Karpas-422 (cell line): ENCODE measurements around the gene SRSF6. TPM values are rescaled to one million over a fixed set of nuclear protein-coding genes. Genes with fewer than 3 reads are reported as not detected.
"Not testable (repeated sequence)": the region's sequence is repeated elsewhere in the genome, so short reads cannot be mapped to it uniquely, and the experiment has no call there.

Experiments used
- DNase-seq: peaks from one replicate; pipeline ENCODE4 v3.0.0-alpha.2; 2015
- H2AFZ ChIP-seq: fragments of 200-600 bp; sonication (generic); 2 replicates; pipeline ENCODE4 v1.6.1; 2014; ENCODE audit warnings: antibody characterized with exemption, low read length, mixed read lengths
- H3K27ac ChIP-seq: fragments of 200-600 bp; sonication (generic); 2 replicates; pipeline ENCODE4 v1.5.1; 2014; ENCODE audit warnings: mild to moderate bottlenecking, low read length, moderate library complexity
- H3K27me3 ChIP-seq: fragments of 200-600 bp; sonication (generic); 2 replicates; pipeline ENCODE4 v1.6.1; 2014; ENCODE audit warnings: low read length, mixed read lengths
- H3K36me3 ChIP-seq: fragments of 200-600 bp; sonication (generic); 2 replicates; pipeline ENCODE4 v1.6.1; 2014; ENCODE audit warnings: low read length, mixed read lengths; ENCODE audit not compliant: insufficient read depth
- H3K4me1 ChIP-seq: fragments of 200-600 bp; sonication (generic); 2 replicates; pipeline ENCODE4 v1.6.1; 2014; ENCODE audit warnings: mild to moderate bottlenecking, low read length, mixed read lengths
- H3K4me2 ChIP-seq: fragments of 200-600 bp; sonication (generic); 2 replicates; pipeline ENCODE4 v1.6.1; 2014; ENCODE audit warnings: low read length, low read depth, mild to moderate bottlenecking; ENCODE audit not compliant: poor library complexity, severe bottlenecking
- H3K4me3 ChIP-seq: fragments of 200-600 bp; sonication (generic); 2 replicates; pipeline ENCODE4 v1.5.1; 2014; ENCODE audit warnings: mild to moderate bottlenecking, antibody characterized with exemption, low read length, mixed read lengths
- H3K79me2 ChIP-seq: fragments of 200-600 bp; sonication (generic); 2 replicates; pipeline ENCODE4 v1.6.1; 2014; ENCODE audit warnings: mild to moderate bottlenecking, low read length, mixed read lengths
- H3K9ac ChIP-seq: fragments of 200-600 bp; sonication (generic); 2 replicates; pipeline ENCODE4 v1.6.0; 2014; ENCODE audit warnings: low read length
- H3K9me2 ChIP-seq: fragments of 200-600 bp; sonication (generic), shearing (Covaris generic); replicated peaks from 2 replicates; pipeline ENCODE4 v1.6.0; 2014; ENCODE audit warnings: mild to moderate bottlenecking, low read length, moderate library complexity; ENCODE audit not compliant: insufficient read depth
- H3K9me3 ChIP-seq: fragments of 300-700, 200-600 bp; sonication (generic); 2 replicates; pipeline ENCODE4 v1.6.1; 2014; ENCODE audit warnings: low read length, mixed read lengths
- H4K20me1 ChIP-seq: fragments of 200-600 bp; sonication (generic); 2 replicates; pipeline ENCODE4 v1.6.1; 2014; ENCODE audit warnings: mild to moderate bottlenecking, antibody characterized with exemption, low read length, low read depth; ENCODE audit not compliant: insufficient read depth
- total RNA-seq: library from RNA; depleted of rRNA; stranded (reverse); fragments of >200 nt; shearing (Covaris generic); gene quantifications from 2 replicates; pipeline ENCODE4 v1.2.3, GENCODE V29; 2014; ENCODE audit warnings: low replicate concordance

The SRSF6 gene
- total RNA-seq, 1 experiment from 2014 or later: 69.9 TPM

- Histone ChIP-seq H3K36me3 (no peaks in the 10 kb centered on the region), H2AFZ (no peak overlapping the region), H3K4me1 (peaks cover 24% of the 10 kb centered on the region), H4K20me1 (no peaks in the 10 kb centered on the region), H3K9me2 (no peaks in the 10 kb centered on the region), H3K79me2 (no peaks in the 10 kb centered on the region), H3K4me2 (no peak overlapping the region), H3K9me3 (no peaks in the 10 kb centered on the region), H3K27me3 (no peaks in the 10 kb centered on the region), H3K9ac (no peak overlapping the region), H3K27ac (no peak overlapping the region), H3K4me3 (no peak overlapping the region)
- no peak for DNase-seq
Measured at GRCh38 chr20:43442282-43442880, 15.3 kb upstream of the SRSF6 start.

- H3K4me3 ChIP-seq: no peak overlapping the region
- H3K9me2 ChIP-seq: no peaks in the 10 kb centered on the region
- no peaks in the 10 kb centered on the region for H3K9me3 ChIP-seq
- H3K4me2 ChIP-seq: no peak overlapping the region
- no peak overlapping the region for H2AFZ ChIP-seq
- no peak for DNase-seq
- no peaks in the 10 kb centered on the region for H3K36me3 ChIP-seq
- no peaks in the 10 kb centered on the region for H4K20me1 ChIP-seq
- no peak overlapping the region for H3K9ac ChIP-seq
- H3K27me3 ChIP-seq: no peaks in the 10 kb centered on the region
- H3K4me1 ChIP-seq: peaks cover 9% of the 10 kb centered on the region
- H3K79me2 ChIP-seq: no peaks in the 10 kb centered on the region
- H3K27ac ChIP-seq: no peak overlapping the region
Measured at GRCh38 chr20:43444107-43444506, 13.6 kb upstream of the SRSF6 start.

- Histone ChIP-seq H3K9me3 (no peaks in the 10 kb centered on the region), H3K27me3 (no peaks in the 10 kb centered on the region), H3K79me2 (no peaks in the 10 kb centered on the region), H3K9me2 (no peaks in the 10 kb centered on the region), H3K4me2 (no peak overlapping the region), H3K36me3 (no peaks in the 10 kb centered on the region), H4K20me1 (no peaks in the 10 kb centered on the region), H3K4me3 (no peak overlapping the region), H3K27ac (no peak overlapping the region), H2AFZ (peak overlapping the region; percentile 20; the same call in 1 of the 2 replicates), H3K4me1 (0 out of 2 replicates have a peak, but pooled peaks cover 3% of the 10 kb centered on the region), H3K9ac (no peak overlapping the region)
- DNase-seq: no peak
Measured at GRCh38 chr20:43446361-43446879, 11.3 kb upstream of the SRSF6 start.

GRCh38 chr20:43448431-43448747, 9.3 kb upstream of the SRSF6 start:
- not testable (repeated sequence) for H3K27ac ChIP-seq, H3K4me2 ChIP-seq, H3K4me3 ChIP-seq, H3K9me3 ChIP-seq, H3K79me2 ChIP-seq, H3K9me2 ChIP-seq, H4K20me1 ChIP-seq, DNase-seq, H3K27me3 ChIP-seq, H3K4me1 ChIP-seq, H2AFZ ChIP-seq, H3K36me3 ChIP-seq, H3K9ac ChIP-seq

- Histone ChIP-seq H3K79me2 (no peaks in the 10 kb centered on the region), H2AFZ (no peak overlapping the region), H3K27ac (no peak overlapping the region), H3K4me1 (0 out of 2 replicates have a peak, but pooled peaks cover 3% of the 10 kb centered on the region), H3K4me2 (no peak overlapping the region), H3K27me3 (no peaks in the 10 kb centered on the region), H3K9me3 (no peaks in the 10 kb centered on the region), H4K20me1 (no peaks in the 10 kb centered on the region), H3K9ac (no peak overlapping the region), H3K4me3 (no peak overlapping the region), H3K9me2 (no peaks in the 10 kb centered on the region), H3K36me3 (no peaks in the 10 kb centered on the region)
- peak; percentile 73 for DNase-seq
Measured at GRCh38 chr20:43448748-43449535, 8.8 kb upstream of the SRSF6 start.

- no peaks in the 10 kb centered on the region for H4K20me1 ChIP-seq
- H3K27ac ChIP-seq: no peak overlapping the region
- H2AFZ ChIP-seq: no peak overlapping the region
- no peaks in the 10 kb centered on the region for H3K79me2 ChIP-seq
- H3K4me3 ChIP-seq: no peak overlapping the region
- H3K4me2 ChIP-seq: no peak overlapping the region
- no peaks in the 10 kb centered on the region for H3K36me3 ChIP-seq
- no peak for DNase-seq
- H3K4me1 ChIP-seq: no peaks in the 10 kb centered on the region
- H3K27me3 ChIP-seq: no peaks in the 10 kb centered on the region
- no peak overlapping the region for H3K9ac ChIP-seq
- H3K9me2 ChIP-seq: no peaks in the 10 kb centered on the region
- no peaks in the 10 kb centered on the region for H3K9me3 ChIP-seq
Measured at GRCh38 chr20:43450841-43451799, 6.6 kb upstream of the SRSF6 start.

- Histone ChIP-seq H3K79me2 (no peaks in the 10 kb centered on the region), H3K4me3 (no peak overlapping the region), H3K9me2 (no peaks in the 10 kb centered on the region), H3K4me2 (no peak overlapping the region), H2AFZ (no peak overlapping the region), H3K9ac (no peak overlapping the region), H3K9me3 (no peaks in the 10 kb centered on the region), H3K36me3 (no peaks in the 10 kb centered on the region), H3K27ac (no peak overlapping the region), H3K4me1 (peaks cover 6% of the 10 kb centered on the region), H4K20me1 (no peaks in the 10 kb centered on the region), H3K27me3 (no peaks in the 10 kb centered on the region)
- no peak for DNase-seq
Measured at GRCh38 chr20:43452404-43453126, 5.1 kb upstream of the SRSF6 start.
